Heart left ventricle (tissue), 16 donors: Measurements from ENCODE around the gene CPNE7. TPM values are rescaled to one million over a fixed set of nuclear protein-coding genes. Genes with fewer than 3 reads are reported as not detected.
A peak's percentile ranks its signal among the peaks of the same experiment; 100 is the strongest.

Source experiments
- ATAC-seq, 4 donors: fragments of 200-7000 bp; cut with Tn5 transposase; one replicate each; pipeline ENCODE4 v1.9.1; 2020 to 2022; ENCODE audit warnings: moderate library complexity in 4 of 4, mild to moderate bottlenecking in 3 of 4, moderate number of reproducible peaks in 1 of 4
- DNase-seq, 5 donors: peaks; one replicate each; pipeline ENCODE4 v3.0.0-alpha.2; 2020
- H3K27ac ChIP-seq, 12 donors: fragments of 200-600 bp; sonication (generic) in 4 of 12; one replicate each; pipeline versions ENCODE4 v1.5.0 to v1.8.0; 2016 to 2022; ENCODE audit warnings: mild to moderate bottlenecking in 2 of 12
- H3K27me3 ChIP-seq, 9 donors: fragments of 200-600 bp; sonication (generic) in 2 of 9; one replicate each; pipeline versions ENCODE4 v1.5.1 to v1.8.0; 2016 to 2022; ENCODE audit warnings: mild to moderate bottlenecking in 3 of 9
- H3K36me3 ChIP-seq, 9 donors: fragments of 200-600 bp; sonication (generic) in 2 of 9; one replicate each; pipeline versions ENCODE4 v1.5.0 to v1.8.0; 2018 to 2022; ENCODE audit warnings: mild to moderate bottlenecking in 2 of 9
- H3K4me1 ChIP-seq, 12 donors: fragments of 200-600 bp; sonication (generic) in 4 of 12; one replicate each; pipeline versions ENCODE4 v1.5.0 to v1.8.0; 2016 to 2022; ENCODE audit warnings: mild to moderate bottlenecking in 3 of 12
- H3K4me3 ChIP-seq, 12 donors: fragments of 200-600 bp; sonication (generic) in 4 of 12; one replicate each; pipeline versions ENCODE4 v1.5.0 to v1.8.0; 2017 to 2022; ENCODE audit warnings: mild to moderate bottlenecking in 9 of 12, moderate library complexity in 4 of 12
- H3K9me3 ChIP-seq, 12 donors: fragments of 200-600 bp; sonication (generic) in 4 of 12; one replicate each; pipeline versions ENCODE4 v1.5.0 to v1.8.0; 2016 to 2022; ENCODE audit warnings: mild to moderate bottlenecking in 1 of 12
- CTCF ChIP-seq, 12 donors: fragments of 200-600 bp; sonication (generic) in 4 of 12; IDR thresholded peaks; one replicate each; pipeline versions ENCODE4 v1.5.0 to v1.8.0; 2018 to 2022; ENCODE audit warnings: antibody characterized with exemption in 12 of 12, mild to moderate bottlenecking in 5 of 12
- POLR2A ChIP-seq, 2 donors: fragments of 450-650 bp; IDR thresholded peaks; one replicate each; pipeline ENCODE4 v1.6.1; 2017; ENCODE audit warnings: antibody characterized with exemption in 2 of 2, mild to moderate bottlenecking in 2 of 2, moderate library complexity in 2 of 2
- WGBS, 4 donors: extraction: QIAGEN DNeasy Blood & Tissue Kit in 2 of 4; methylation state at CpG; one replicate each; pipeline versions ENCODE4 v1.1.5 to v1.1.7; 2013 to 2018; 5-methylcytosine and 5-hydroxymethylcytosine counted together
- intact Hi-C, 10 donors: fragments of 100-400 bp; cut with DNase I; formaldehyde crosslinking; loops; one replicate each; pipeline versions ENCODE4 v1.11.1 to v1.14.2; 2022
- polyA plus RNA-seq, 2 donors: library from polyadenylated mRNA; stranded (reverse); fragments of 200-250 nt; gene quantifications; one replicate each; pipeline ENCODE4 v1.2.3, GENCODE V29; 2013
- total RNA-seq, 9 donors: library from RNA; depleted of rRNA in 2 of 9; stranded (reverse); fragments of >200 nt in 2 of 9; fragmentation: NEBNext Ultra II Directional in 3 of 9; extraction: Animal tissue kit (Norgen Biotek cat#: 25700) in 3 of 9; gene quantifications; one replicate each; pipeline versions ENCODE4 v1.1.0 to v1.2.4, GENCODE V29; 2016 to 2023
- donor health status: ischemic (EF 13 %, LVEDD 7.1; RV severe dilation, severe dysfunction).
- donor health status: healthy with polysubstance abuse.
- donor health status: DM: no; HTN: yes; CAD: no.
- donor health status: DM: no; HTN: no; CAD: no.
- donor health status: ischemic (EF 25% LVEDD 6.9; RV normal size, moderate dysfunction).
- donor health status: ischemic (EF 25% LVEDD 5.7; RV mildly dilated, moderate dysfunction).
- donor health status: healthy.
- donor health status: DM: yes; HTN: yes; CAD: no.
- donor health status: ischemic (EF 35%, LVEDD 5.7; RV mildly dilated, moderate dysfunction).
- donor health status: nonischemic (EF 11% LVEDD 7.7; RV severe dilation, severe dysfunction).
- donor health status: DM: yes; HTN: yes; CAD: no.
- donor health status: PGD.
- donor health status: ischemic (EF 29% LVEDD 5.4; RV normal size, mild dysfunction).
- donor health status: nonischemic (EF 23%, LVEDD 6.1; RV moderate dilation, normal function).

CPNE7 gene
- total and polyA plus RNA-seq, 11 donors, result 0.20 to 0.50 TPM; not detected in 9

DNA sequence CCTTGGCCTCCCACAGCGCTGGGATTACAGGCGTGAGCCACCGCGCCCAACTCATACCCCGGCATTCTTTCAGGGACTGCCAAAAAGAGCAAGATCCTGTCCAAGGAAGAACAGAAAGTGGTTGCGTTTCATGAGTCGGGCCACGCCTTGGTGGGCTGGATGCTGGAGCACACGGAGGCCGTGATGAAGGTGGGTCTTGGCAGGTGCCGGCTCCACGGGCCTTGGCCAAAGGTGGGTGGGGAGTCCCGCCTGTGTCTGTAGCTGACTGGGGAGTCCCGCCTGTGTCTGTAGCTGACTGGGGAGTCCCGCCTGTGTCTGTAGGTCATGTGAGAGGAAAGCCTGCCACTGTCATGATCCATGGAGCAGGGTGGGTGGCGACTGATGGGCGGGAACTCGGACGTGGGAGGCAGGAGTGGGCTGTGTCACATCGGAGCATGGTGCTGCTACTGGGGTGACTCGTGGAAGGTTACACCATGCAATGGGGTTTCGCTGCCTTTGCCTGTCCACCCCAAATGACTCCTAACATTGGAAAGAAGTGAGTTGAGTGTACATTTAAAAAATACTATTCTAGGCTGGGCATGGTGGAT lies 25.0 kb upstream of the CPNE7 start:
- Histone ChIP-seq H3K9me3 (no peaks in the 10 kb centered on the region), H3K27me3 (no peaks in the 10 kb centered on the region), H3K4me3 (no peak overlapping the region), H3K36me3 (peaks cover 0 to 99% (median 97%) of the 10 kb centered on the region in 9 donors), H3K4me1 (no peaks in the 10 kb centered on the region), H3K27ac (no peak overlapping the region)
- DNase-seq (peak in 1 of 5 donors; percentile 14), ATAC-seq (no peak)
- 88 to 97% (median 93%) methylated on average over 20 to 22 of the region's 22 CpGs for WGBS, 4 donors
- intact Hi-C loops, result loop anchor here in 1 of 10 donors (5.0 kb wide), 1 partner anchor 218 kb away; no protein-coding TSS in a partner anchor
- no peak for TF ChIP-seq CTCF (IDR thresholded peaks at IDR 0.05)
- TF ChIP-seq POLR2A (IDR thresholded peaks at IDR 0.05), result no peak

- H3K27ac ChIP-seq, result no peak overlapping the region
- H3K9me3 ChIP-seq, result no peaks in the 10 kb centered on the region
- ATAC-seq (no peak), DNase-seq (no peak)
- intact Hi-C loops, result loop anchor here in 1 of 10 donors (5.0 kb wide), 1 partner anchor 220 kb away; no protein-coding TSS in a partner anchor
- H3K4me1 ChIP-seq, result peaks cover 0 to 3% (median 0%) of the 10 kb centered on the region in 12 donors
- H3K27me3 ChIP-seq, result no peaks in the 10 kb centered on the region
- WGBS, 4 donors, result 94 to 95% (median 95%) methylated on average over 22 of the region's 22 CpGs
- H3K36me3 ChIP-seq, result peaks cover 0 to 99% (median 96%) of the 10 kb centered on the region in 9 donors
- H3K4me3 ChIP-seq, result no peak overlapping the region
- no peak for TF ChIP-seq CTCF (IDR thresholded peaks at IDR 0.05)
- no peak for TF ChIP-seq POLR2A (IDR thresholded peaks at IDR 0.05)
Observed at GRCh38 chr16:89552329-89552728, 23.2 kb upstream of the CPNE7 start.

- Histone ChIP-seq H3K36me3 (peaks cover 0 to 94% (median 90%) of the 10 kb centered on the region in 9 donors), H3K4me3 (no peak overlapping the region), H3K27ac (no peak overlapping the region), H3K4me1 (peaks cover 0 to 9% (median 0%) of the 10 kb centered on the region in 12 donors), H3K9me3 (no peaks in the 10 kb centered on the region), H3K27me3 (no peaks in the 10 kb centered on the region)
- intact Hi-C loops, result loop anchor here in 1 of 10 donors (5.0 kb wide), 1 partner anchor 221 kb away; no protein-coding TSS in a partner anchor
- DNase-seq, result no peak
- ATAC-seq, result no peak
- 85 to 93% (median 90%) methylated on average over 11 to 13 of the region's 13 CpGs for WGBS, 4 donors
- TF ChIP-seq CTCF (IDR thresholded peaks at IDR 0.05), result no peak
- TF ChIP-seq POLR2A (IDR thresholded peaks at IDR 0.05), result no peak
Observed at GRCh38 chr16:89552913-89553312, 22.6 kb upstream of the CPNE7 start.

DNA sequence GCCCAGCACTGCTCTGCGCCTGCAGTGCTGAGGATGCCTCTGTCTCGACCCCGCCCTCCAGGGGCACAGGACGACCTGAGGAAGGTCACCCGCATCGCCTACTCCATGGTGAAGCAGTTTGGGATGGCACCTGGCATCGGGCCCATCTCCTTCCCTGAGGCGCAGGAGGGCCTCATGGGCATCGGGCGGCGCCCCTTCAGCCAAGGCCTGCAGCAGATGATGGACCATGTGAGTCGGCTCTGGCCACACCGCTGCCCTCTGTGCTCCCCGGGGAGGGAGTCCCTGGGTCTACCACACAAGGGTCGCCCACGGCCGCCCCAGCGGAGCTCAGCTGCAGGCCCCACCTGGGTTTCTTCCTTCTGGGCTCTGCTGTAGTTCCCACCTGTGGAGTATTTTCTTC lies 21.8 kb upstream of the CPNE7 start:
- ATAC-seq (no peak), DNase-seq (no peak)
- WGBS, 4 donors, result 88 to 93% (median 92%) methylated on average over 8 to 18 of the region's 18 CpGs
- H3K27ac ChIP-seq, result no peak overlapping the region
- intact Hi-C loops, result loop anchor here in 1 of 10 donors (5.0 kb wide), 1 partner anchor 221 kb away; no protein-coding TSS in a partner anchor
- H3K27me3 ChIP-seq, result no peaks in the 10 kb centered on the region
- no peak for TF ChIP-seq CTCF (IDR thresholded peaks at IDR 0.05)
- no peak for TF ChIP-seq POLR2A (IDR thresholded peaks at IDR 0.05)
- peaks cover 0 to 9% (median 0%) of the 10 kb centered on the region in 12 donors for H3K4me1 ChIP-seq
- no peaks in the 10 kb centered on the region for H3K9me3 ChIP-seq
- H3K36me3 ChIP-seq, result peaks cover 0 to 89% (median 82%) of the 10 kb centered on the region in 9 donors
- no peak overlapping the region for H3K4me3 ChIP-seq
